ENCODE measurements around the gene HOXA11. TPM values are rescaled to one million over a fixed set of nuclear protein-coding genes. Genes with fewer than 3 reads are reported as not detected.

Gene HOXA11
- polyA plus RNA-seq, 1 of the 3 experiments (the other 2 are of a cell fraction): not detected

DNA sequence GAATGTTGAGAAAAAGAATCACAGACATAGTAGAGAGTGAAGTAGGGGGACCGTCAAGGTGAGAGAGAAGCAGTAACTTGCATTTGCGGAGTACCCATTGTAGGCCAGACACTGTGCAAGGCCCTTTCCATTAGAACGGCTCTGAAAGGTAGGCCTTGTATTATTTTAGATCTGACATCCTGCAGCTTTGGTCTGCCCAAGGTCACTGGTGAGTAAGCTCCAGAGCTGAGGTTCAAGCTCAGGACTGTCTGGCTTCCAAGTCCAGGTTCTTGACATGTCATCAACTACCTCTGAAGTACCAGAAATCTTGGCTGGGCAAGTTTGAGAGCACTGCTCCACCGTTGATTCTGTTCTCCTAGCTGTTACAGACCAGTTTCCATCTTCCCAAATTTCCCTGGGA is 44.4 kb upstream of the HOXA11 start (continued):
- TF ChIP-seq, protein P1, sequence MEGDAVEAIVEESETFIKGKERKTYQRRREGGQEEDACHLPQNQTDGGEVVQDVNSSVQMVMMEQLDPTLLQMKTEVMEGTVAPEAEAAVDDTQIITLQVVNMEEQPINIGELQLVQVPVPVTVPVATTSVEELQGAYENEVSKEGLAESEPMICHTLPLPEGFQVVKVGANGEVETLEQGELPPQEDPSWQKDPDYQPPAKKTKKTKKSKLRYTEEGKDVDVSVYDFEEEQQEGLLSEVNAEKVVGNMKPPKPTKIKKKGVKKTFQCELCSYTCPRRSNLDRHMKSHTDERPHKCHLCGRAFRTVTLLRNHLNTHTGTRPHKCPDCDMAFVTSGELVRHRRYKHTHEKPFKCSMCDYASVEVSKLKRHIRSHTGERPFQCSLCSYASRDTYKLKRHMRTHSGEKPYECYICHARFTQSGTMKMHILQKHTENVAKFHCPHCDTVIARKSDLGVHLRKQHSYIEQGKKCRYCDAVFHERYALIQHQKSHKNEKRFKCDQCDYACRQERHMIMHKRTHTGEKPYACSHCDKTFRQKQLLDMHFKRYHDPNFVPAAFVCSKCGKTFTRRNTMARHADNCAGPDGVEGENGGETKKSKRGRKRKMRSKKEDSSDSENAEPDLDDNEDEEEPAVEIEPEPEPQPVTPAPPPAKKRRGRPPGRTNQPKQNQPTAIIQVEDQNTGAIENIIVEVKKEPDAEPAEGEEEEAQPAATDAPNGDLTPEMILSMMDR (IDR thresholded peaks at IDR 0.05): no peak
- TF ChIP-seq RCOR1 (IDR thresholded peaks at IDR 0.05; ENCODE audit: low read length): no peak
- TF ChIP-seq TAF1 (IDR thresholded peaks at IDR 0.05; ENCODE audit: borderline replicate concordance, low read depth, low read length): no peak
- TF ChIP-seq, protein P2, sequence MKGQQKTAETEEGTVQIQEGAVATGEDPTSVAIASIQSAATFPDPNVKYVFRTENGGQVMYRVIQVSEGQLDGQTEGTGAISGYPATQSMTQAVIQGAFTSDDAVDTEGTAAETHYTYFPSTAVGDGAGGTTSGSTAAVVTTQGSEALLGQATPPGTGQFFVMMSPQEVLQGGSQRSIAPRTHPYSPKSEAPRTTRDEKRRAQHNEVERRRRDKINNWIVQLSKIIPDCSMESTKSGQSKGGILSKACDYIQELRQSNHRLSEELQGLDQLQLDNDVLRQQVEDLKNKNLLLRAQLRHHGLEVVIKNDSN (IDR thresholded peaks at IDR 0.05; ENCODE audit: borderline replicate concordance, low read depth): no peak
- no peak for TF ChIP-seq EP300 (IDR thresholded peaks at IDR 0.05; ENCODE audit: borderline replicate concordance in 1 of 2, low read depth in 1 of 2, low read length in 1 of 2)
- TF ChIP-seq, protein P3, sequence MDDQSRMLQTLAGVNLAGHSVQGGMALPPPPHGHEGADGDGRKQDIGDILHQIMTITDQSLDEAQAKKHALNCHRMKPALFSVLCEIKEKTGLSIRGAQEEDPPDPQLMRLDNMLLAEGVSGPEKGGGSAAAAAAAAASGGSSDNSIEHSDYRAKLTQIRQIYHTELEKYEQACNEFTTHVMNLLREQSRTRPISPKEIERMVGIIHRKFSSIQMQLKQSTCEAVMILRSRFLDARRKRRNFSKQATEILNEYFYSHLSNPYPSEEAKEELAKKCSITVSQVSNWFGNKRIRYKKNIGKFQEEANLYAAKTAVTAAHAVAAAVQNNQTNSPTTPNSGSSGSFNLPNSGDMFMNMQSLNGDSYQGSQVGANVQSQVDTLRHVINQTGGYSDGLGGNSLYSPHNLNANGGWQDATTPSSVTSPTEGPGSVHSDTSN (IDR thresholded peaks at IDR 0.05): no peak
- TF ChIP-seq FOSL2 (IDR thresholded peaks at IDR 0.05; ENCODE audit: borderline replicate concordance, low read depth): no peak
- no peak for TF ChIP-seq SIN3A (IDR thresholded peaks at IDR 0.05; ENCODE audit: borderline replicate concordance, low read depth, low read length)
- TF ChIP-seq FOXM1 (IDR thresholded peaks at IDR 0.05; ENCODE audit: low read depth): no peak
- no peak for TF ChIP-seq YY1 (IDR thresholded peaks at IDR 0.05; ENCODE audit: low read depth)

DNA sequence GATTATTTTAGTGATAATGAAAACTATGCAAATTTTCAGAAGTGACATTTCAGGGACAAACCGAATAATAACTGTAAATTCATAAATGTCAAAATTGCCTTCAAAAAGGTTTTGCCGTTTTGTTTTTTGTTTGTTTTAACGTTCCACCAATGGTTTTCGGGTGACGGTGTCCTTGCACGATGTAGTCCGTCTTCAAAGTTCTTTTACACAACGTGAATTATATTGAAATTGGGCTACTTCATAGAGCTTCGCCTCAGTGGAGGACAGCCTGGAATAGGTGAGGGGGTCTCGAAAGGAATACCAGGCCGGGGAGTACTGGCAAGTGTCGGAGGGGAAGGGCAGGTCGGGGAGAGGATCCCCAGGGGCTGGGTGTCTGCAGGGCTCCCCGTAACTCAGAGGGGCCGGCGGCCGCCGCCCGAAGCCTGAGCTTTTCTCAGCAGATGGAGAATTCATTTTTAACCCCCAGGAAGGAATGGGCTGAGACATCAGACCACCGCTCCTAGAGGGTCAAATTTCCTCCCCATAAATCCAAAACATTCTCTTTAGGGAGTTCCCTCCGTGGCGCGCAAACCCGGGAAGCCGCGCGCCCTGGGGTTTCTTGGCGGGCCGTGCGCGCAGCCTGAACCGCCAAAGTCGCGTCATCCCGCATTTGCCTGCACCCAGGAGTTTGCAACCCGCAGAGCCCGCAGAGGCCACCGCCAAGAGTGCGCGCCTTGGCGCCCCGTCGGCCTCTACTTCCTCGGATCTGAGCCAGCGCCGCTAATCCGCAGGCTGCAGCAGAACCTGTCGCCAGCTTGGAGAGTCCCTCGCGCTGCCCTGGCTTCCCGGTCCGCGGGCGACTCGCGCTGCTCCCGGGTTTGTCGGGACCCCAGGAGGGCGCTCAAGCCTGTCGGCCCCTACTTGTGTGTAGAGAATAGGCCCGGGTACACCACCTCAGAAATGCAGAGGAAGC is 40.2 kb upstream of the HOXA11 start:
- H2AFZ ChIP-seq (ENCODE audit: low read depth): no peak overlapping the region
- H4K20me1 ChIP-seq (ENCODE audit: insufficient read depth): no peaks in the 10 kb centered on the region; the same call in 1 of the 2 replicates
- no peak for DNase-seq
- H3K79me2 ChIP-seq (ENCODE audit: insufficient read depth): no peaks in the 10 kb centered on the region
- no peaks in the 10 kb centered on the region for H3F3A ChIP-seq (replicated peaks; ENCODE audit: insufficient read depth)
- no peak overlapping the region for H3K4me3 ChIP-seq (ENCODE audit: low read depth in 2 of 2, low read length in 1 of 2)
- no peaks in the 10 kb centered on the region for H3K36me3 ChIP-seq (replicated peaks in 1 of 2; ENCODE audit: control insufficient read depth in 1 of 2, insufficient read depth in 2 of 2, low read length in 1 of 2)
- H3K4me1 ChIP-seq (ENCODE audit: control insufficient read depth in 1 of 2, insufficient read depth in 2 of 2, low read depth in 1 of 2, low read length in 1 of 2): no peaks in the 10 kb centered on the region; a peak in 1 of 4 replicates
- H3K9me3 ChIP-seq: no peaks in the 10 kb centered on the region
- H3K9ac ChIP-seq: no peak overlapping the region
- peaks cover 95% of the 10 kb centered on the region for H3K27me3 ChIP-seq (ENCODE audit: insufficient read depth)
- WGBS (ENCODE audit: low lambda C conversion rate): 26% methylated on average over 59 of the region's 61 CpGs
- ChIA-PET CTCF (interaction anchor here (0.8 to 8.2 kb wide), 6 partner anchors 10 to 351 kb away, joined by 3 to 79 read pairs (median 4); no protein-coding TSS in a partner anchor), POLR2A (no interaction called here)
- H3K4me2 ChIP-seq: no peak overlapping the region
- no peak for TF ChIP-seq NFIC (IDR thresholded peaks at IDR 0.05; ENCODE audit: borderline replicate concordance)
- TF ChIP-seq FOSL2 (IDR thresholded peaks at IDR 0.05; ENCODE audit: borderline replicate concordance, low read depth): no peak
- TF ChIP-seq, protein P1 (IDR thresholded peaks at IDR 0.05): no peak
- no peak for TF ChIP-seq POLR2AphosphoS5 (IDR thresholded peaks at IDR 0.05; ENCODE audit: low read depth, low read length)
- TF ChIP-seq RAD21 (IDR thresholded peaks at IDR 0.05; ENCODE audit: low read length): no peak
- TF ChIP-seq, protein P4, sequence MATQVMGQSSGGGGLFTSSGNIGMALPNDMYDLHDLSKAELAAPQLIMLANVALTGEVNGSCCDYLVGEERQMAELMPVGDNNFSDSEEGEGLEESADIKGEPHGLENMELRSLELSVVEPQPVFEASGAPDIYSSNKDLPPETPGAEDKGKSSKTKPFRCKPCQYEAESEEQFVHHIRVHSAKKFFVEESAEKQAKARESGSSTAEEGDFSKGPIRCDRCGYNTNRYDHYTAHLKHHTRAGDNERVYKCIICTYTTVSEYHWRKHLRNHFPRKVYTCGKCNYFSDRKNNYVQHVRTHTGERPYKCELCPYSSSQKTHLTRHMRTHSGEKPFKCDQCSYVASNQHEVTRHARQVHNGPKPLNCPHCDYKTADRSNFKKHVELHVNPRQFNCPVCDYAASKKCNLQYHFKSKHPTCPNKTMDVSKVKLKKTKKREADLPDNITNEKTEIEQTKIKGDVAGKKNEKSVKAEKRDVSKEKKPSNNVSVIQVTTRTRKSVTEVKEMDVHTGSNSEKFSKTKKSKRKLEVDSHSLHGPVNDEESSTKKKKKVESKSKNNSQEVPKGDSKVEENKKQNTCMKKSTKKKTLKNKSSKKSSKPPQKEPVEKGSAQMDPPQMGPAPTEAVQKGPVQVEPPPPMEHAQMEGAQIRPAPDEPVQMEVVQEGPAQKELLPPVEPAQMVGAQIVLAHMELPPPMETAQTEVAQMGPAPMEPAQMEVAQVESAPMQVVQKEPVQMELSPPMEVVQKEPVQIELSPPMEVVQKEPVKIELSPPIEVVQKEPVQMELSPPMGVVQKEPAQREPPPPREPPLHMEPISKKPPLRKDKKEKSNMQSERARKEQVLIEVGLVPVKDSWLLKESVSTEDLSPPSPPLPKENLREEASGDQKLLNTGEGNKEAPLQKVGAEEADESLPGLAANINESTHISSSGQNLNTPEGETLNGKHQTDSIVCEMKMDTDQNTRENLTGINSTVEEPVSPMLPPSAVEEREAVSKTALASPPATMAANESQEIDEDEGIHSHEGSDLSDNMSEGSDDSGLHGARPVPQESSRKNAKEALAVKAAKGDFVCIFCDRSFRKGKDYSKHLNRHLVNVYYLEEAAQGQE (IDR thresholded peaks at IDR 0.05; ENCODE audit: low read depth, low read length): no peak
- no peak overlapping the region for H3K27ac ChIP-seq (ENCODE audit: low read depth in 2 of 2, low read length in 1 of 2)
- H3K9me2 ChIP-seq: no peaks in the 10 kb centered on the region
